Astrocyte of the hippocampus (primary cell): Measurements from ENCODE around the gene KRT3.

Source experiments
- DNase-seq: peaks from one replicate; pipeline ENCODE4 v3.0.0; 2011; ENCODE audit warnings: low read depth, low spot score

The KRT3 gene

DNA sequence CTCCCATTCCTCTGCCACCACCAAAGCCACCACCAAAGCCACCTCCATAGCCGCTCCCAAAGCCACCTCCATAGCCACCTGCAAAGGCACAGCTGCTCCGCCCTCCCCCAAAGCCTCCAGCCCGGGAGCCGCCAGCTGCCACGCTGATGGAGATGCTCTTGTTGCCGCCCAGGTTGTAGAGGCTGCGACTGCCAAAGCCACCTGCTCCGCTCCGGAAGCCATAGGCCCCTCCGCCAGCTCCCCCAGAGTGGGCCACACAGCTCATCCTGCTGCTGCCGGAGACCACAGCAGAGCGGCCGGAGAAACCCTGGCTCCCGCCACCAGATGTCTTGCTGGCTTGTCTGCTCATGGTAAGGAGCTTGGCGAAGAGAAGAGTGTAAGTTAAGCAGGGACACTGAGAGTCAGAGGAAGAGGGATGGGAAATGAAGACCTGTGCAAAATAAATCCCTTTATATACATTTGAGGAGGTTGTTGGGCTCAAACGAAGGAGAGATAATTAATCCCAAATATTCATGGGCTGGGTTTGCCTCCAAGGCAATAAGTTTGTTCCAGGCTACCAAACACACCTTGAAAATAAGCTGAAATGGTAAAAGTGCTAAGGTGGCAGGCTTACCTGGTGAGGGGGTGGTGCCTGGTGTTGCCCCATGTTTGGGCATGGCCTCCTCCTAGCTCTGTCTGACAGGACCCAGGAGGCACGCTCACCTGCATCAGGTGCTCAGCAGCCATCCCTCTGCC is at the start of gene KRT3:
Gene KRT3 (minus strand): TSS at position 424 of the 735 bp plus-strand sequence. CDS start 75 bp downstream, at position 349.
- DNase-seq = no peak

DNA sequence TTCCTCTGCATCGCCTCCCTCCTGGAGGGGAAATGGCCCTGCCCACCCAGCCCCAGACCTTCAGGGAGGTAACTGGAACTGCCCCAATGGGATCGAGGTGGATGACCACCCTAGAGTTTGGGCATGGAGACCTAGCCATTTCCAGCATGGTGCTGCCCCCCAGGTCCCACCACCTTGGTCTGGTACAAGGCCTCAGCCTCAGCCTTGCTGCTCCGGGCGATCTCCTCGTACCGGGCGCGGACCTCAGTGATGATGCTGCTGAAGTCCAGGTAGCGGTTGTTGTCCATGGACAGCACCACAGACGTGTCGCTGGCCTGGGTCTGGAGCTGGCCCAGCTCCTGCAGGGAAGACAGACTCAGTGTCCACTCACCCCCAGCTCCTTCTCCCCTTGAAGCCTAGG is 48.5 kb upstream of the KRT3 start:
- DNase-seq = no peak

DNA sequence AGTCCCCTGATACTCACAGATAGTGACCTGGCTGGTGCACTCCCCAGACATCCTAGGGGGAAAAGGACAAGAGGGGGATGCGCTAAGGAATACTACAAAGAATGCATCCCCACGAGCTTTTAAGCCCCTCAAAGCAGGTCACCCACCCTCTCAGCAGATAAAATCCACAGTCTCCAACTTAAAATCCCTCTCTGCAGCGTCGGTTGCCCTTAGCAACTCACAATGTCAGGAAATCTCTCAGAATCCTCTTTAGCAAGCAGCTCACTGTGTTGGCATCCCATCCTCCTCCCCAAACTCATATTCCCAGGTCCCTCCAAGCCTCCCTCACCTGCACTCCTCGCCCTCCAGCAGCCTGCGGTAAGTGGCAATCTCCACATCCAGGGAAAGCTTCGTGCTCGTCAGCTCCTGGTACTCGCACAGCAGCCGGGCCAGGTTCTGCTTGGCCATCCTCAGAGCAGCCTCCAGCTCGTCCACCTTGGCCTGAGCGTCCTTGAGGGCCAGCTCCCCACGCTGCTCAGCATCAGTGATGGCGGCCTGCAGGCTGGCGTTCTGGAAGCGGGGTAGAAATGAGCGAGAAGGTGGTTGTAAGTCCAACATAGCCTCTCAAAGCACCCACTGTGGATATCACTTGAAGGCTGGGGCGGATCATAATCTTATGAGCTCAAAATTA is 43.7 kb upstream of the KRT3 start:
- DNase-seq = no peak

DNA sequence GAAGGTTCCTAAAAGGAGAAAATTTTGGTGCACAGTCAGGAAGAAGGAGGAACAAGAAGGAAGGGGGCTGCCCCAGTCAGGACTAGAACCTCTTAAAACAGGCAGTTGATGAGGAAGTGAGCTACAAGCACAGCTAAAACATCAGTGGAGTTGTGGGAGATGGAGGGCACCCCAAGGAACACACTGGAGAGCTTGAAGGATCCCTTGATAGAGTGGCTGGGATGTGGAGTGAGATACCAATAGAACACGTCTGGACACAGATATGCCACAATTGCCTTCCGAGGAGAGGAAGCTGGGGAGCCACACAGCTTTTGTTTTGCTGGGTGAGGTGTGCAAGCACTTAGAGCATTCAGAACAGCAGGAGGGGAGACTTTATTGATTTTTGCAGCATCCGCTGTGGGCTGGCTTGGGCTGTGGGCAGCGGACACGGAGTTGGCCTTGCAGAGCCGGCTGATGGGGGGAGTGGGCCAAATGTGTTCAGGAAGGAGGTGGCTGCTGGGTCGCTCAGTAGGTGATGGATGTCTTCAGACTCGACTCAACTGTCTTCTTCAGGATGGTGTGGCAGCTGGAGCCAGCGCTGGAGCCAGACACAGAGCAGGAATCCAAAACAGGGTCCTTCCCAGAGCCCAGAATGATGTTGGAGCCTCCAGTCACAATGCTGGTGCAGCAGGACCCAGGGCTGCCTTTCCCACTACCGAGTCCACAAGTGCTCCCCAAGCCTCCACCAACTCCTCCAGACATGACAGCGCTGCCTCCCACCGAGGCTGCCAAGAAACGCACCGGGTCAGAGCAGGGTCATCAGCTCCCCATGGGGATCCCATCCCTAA is 42.9 kb upstream of the KRT3 start:
- no peak for DNase-seq

DNA sequence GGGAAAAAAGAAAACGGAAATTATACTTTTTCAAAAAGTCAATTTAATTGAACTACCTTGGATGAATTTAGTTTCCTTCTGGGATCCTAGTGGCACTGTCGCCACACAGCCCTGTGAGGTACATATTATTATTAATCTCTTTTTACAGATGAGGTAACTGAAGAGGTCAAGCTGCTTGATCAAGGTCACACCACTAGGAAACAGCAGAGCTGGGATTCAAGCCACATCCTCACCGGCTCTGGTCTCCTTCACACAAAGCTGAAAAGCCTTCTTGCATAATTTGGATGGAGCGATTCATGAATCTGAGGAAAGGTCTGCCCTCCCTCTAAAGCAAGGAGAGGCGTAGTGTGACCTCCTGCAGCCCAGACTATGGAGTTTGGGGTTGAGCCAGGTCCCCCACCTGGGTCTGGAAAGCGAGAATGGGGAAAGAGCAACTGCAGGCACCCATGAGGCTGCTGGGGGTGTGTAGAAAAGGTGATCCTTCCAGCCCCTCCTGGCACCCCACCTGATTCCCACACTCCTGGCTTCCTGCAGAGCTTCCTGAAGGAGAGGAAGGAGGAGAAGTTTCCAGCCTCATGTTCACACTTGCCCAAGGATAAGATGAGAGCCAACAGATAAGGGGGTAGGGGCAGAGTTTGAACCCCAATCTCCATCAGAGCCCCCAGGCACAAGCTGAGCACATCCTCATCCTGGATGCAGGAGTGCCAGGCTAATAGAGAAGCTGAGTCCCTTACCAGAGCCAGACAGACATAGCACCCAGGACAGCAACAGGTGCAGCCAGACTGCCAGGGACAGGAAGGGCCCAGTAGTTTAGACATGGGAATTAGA is 42.1 kb upstream of the KRT3 start:
- no peak for DNase-seq

DNA sequence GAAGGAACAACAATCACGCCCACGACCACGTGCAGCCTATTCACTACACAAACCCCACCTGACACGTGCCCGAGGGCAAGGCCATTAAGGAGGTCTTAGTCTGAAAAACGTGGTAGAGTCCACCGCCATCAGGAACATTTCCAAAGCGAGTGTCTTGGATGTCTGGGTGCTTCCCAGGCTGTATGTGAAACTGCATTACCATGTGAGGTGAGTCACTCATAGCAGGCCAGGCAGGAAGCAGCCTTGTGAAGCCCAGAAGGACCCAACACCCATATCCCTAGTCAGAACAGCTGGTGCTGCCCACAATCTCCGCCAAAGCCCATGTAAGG is 41.5 kb upstream of the KRT3 start:
- DNase-seq = peak; percentile 58

DNA sequence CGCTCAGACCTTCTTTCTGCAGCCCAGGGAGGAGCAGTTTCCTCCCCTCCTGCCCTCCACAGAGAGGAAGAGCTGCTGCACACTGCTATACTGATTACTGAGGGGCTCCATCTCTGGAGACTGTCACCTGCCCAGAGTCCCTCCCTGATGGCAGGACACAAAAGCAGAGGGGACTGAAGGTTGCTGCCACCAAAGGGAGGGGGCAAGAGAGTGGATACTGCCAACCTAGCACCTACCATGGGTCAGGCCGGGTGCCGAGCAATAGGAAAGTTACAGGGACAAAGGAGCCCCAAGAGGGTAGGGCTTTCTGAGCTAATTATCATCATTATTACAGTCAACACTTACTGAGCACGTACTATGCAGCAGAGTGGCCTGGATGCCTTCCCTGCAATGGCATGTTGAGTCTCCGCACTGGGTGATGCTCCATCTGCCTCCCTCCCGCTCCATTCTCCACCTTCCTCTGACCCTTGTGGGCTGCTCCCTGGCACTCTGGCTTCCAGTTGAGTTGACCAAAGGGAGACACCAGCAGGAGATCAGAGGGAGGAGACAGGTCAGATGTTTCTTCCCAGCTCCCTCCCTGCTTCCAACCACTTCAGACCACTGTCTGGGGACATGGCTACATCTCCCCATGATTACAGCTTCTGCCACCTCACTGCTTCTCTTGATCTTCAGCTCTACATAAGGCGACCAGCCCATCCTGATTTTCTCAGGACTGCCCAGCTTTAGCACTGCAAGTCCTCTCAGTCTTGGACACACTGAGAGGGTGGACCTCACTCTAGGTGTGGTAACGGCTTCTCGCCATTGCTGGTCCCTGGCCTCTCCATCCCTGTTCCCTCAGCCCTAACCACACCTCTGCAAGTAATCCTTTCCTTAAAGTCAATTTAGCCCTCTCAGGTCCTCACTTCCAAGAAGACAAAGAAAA is 40.8 kb upstream of the KRT3 start:
- no peak for DNase-seq

DNA sequence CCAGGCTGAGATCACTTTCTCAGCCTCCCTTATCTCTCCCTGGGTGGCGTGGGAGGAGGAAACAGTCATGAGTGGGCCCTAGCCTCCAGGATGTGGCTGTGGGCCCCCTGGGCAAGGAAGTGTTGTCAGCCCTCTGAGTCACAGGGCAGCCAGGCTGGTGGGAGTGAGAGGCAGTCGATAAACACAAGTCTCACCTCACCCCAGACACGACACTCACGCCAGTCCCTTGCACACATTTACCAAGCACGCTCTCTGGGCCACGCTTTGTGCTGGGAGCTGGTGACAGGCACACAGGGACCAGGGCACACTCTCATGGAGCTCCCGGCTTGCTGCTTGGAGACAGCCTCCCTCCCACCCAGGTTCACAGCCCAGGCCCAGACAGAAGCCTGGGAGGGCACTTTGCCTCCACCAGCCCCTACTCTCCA is 40.1 kb upstream of the KRT3 start:
- DNase-seq = peak; percentile 56

DNA sequence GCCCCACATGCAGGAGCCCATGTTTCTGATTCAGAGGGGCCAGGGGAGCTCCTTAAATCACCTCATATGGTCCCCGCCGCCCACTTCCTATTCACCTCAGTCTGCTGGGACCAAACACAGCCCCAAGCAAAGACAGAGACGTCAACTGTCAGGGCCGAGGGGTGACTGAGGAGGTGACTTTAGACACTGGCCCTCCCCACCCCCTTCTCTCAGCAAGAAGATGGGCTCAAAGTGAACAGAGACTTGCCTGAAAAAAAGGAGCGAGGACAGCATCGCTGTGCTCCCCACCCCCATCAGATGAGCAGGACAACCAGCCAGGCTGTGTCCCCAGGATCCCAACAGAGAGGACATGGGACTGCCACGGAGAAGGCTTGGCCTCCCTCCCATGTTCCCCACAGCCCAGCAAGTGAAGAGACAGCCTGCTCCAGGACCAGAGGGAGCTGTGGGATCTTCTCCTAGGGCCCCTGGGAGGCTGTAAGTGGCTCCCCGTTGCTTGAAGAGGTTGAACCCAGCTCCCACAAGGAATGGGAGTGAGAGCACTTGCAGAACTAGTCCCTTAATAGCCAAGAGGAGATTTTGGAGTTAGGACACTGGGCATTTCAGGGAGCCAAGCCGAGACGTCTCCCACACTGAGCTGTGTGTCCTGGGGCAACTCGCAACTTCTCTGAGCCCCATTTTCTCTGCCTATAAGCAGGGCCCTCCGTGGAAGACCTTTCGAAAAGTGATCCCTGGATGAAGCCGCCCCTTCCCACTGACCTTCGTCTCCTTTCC is 39.5 kb upstream of the KRT3 start:
- no peak for DNase-seq

DNA sequence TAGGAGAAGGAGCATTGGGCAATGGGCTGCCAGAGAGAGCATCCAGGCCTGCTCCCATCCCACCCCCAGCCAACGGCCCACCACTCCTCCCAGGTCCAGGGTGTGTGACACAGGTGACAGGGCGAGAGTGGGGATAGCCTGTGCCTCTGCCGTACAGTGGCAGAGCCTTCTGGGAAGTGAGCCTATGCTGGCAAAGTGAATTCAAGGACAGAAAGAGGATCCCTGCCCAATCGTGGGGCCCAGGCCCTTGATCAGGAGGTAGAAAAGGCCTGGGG is 38.7 kb upstream of the KRT3 start:
- DNase-seq = no peak

DNA sequence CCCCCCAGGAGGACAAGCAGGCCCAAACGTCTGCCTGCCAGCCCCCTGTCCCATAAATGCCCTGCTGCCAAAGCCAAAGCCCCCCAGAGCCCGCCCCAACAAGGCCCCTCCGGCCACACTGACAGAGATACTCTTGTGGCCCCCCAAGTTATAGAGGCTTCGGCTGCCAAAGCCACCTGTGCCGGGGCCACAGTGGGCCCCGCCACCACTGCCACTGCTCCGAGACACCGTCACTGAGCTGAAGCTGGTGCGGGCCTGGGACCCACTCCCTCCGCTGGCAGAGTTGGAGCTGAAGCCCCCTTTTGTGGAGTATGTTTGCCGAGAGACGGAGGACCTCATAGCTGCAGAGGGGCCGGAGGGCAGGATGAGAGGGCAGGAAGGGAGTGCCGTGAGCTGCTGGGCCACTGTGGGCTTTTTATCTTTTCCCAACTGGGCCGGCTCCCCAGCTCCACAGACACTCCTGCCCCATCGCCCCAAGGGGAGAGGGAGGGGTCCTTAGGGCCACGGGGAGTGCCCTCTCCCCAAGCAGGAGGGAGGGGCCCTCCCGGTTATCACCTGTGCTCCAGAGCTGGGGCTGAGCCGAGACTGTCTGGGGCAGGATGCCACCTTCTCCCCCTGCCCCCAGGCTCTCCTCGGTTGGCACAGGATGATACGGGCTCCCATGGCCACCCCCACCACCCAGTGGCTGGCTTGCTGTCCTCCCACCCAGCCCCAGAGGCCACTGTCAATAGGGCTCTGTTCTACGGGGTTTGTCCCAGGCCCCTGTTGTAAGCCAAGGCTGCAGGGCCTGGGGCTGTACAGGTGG is 38.2 kb upstream of the KRT3 start, which contains the start of gene KRT79:
Gene KRT79 (minus strand): TSS at position 390 of the 805 bp plus-strand sequence. CDS start 51 bp downstream, at position 339.
- no peak for DNase-seq

DNA sequence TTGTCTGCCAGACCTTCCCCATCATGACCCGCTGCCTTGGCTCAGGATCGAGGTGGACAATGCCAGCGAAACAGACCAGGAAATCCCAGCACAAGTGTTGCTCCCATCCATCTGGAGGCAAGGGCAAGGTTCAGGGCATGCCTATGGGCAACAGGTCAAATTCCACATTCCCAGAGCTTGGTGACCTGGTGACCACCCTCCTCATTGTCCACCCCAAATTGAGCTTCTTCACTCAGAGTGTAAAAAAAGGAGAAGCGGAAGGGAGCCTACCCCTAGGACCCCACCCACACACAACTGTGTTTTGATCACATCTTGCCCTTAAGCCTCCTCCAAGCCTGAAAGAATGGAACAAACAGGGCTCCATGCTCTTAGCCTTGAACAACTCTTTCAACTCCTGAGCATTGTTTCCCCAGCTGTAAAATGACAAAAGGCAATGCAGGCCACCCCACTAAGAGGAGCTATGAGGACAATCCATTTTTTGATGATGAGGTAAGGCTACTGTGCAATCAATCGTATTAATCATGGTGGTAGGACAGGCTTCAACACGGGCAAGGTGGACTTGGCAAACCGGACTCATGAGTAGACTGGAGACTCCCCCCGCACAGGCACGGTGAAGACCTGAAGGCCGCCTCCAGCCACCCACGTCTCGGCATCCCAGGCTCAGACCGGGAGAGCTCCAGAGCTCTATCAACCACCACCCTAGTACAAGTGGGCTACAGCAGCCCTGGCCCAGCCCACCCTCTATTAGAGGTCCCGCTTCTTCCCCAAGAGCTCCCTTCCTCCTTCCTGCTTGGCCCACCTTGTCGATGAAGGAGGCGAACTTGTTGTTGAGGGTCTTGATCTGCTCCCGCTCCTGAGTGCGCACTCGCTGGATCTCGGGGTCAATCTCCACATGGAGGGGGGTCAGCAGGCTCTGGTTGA is 37.3 kb upstream of the KRT3 start:
- DNase-seq = no peak

DNA sequence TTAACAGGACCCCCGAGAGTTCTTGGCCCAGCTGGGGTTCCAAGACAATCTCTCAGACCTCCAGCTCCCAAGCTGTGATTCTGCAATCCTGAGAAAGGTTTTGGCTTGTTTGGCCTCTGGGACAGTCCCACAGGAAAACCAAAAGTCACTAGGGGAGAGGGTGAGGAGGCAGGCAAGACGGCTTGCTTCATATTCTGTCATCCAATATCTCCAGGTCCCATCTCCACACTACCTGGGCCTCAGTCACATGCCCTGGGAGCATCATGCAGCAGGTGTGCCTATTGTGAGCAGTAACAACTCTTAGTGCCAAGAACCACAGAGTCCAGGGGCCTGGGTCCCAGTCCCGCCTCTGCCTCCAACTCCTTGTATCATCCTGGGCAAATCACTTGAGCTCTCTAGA is 36.5 kb upstream of the KRT3 start:
- DNase-seq = no peak

DNA sequence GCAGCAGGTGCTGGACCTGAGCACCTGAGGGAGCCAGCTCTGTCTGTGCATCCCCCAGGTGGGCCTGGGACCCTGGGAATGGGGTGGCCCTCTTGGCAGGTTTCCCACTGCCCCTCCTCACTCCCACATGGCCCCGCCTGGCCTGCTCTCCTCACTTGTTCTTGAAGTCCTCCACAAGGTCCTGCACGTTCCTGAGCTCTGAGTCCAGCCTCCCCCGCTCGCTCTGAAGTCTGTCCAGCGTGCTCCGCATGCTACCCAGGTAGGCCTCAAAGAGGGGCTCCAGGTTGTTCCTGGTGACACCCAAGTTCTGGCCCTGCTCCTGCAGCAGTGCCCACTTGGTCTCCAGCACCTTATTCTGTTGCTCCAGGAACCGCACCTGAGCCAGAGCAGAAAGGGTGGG is 35.3 kb upstream of the KRT3 start:
- DNase-seq = no peak

DNA sequence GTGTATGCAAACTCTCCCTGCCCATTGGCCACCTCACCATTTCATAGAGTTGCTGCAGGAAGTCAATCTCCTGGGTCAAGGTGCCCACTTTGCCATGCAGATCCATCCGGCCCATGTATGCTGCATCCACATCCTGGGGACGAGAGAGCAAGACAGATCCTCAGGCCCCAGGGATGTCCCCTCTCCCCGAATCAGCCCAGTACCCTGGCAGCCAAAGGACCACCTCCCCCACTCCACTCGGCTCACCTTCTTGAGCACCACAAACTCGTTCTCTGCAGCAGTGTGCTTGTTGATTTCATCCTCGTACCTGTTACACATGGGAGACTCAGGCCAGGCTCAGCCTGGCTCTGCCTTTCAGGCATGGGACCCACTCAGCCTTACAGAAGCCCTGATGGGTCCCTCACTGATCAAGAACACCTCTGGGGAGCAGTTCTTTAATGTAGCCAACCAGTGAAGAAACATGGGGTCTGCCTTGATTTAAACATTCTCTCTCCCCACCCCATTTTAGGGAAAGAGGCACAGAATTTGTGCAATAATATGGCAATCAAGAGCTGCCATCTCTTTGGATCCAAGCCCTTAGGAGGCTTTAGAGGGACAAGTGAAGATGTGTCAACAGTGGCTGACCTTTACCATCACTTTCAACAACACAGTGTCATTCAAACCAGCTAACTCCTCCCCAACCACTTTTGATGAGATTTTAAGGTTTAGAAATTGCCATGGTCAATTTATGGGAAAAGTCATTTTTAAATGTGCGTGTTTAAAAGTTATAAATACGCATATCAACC is 34.3 kb upstream of the KRT3 start:
- DNase-seq = no peak

DNA sequence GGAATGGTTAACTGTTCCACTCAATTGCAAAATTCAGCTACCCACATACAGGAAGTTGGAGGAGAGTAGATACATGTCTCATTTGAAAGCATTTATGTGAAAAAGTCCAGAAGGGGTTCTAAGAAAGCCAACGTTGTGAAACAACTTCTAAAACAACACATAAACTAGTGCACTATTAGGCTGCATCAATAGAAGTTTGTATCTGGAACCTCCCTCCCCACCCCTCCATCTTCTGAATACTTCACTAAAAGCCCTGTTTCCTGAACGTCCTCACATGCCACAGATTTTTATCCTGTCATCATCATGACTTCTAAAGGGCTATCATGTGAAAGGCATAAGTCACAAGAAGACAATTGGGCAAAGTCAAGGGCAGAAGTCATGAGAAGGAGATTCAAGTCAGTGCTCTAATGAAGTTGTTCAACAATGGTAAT is 32.7 kb upstream of the KRT3 start:
- no peak for DNase-seq

DNA sequence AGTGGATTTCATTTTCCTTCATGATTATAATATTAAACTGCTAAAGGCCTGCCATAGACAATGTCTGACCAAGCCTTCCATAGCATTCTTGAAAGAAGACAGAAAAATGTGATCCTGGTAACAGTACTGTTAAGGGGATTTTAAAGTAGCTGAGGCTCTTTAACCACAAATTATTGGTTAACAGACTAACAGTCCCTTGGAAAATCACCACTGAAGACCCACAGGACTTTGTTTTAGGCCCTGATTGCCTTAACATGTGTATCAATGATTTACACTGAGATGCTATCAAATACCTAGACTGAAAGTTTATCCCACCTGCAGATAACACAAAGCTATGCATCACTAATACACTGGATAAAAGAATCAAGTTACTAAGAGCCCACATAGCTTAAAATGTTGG is 32.2 kb upstream of the KRT3 start:
- no peak for DNase-seq
